ENCODE results near the gene SLC7A4.

DNA sequence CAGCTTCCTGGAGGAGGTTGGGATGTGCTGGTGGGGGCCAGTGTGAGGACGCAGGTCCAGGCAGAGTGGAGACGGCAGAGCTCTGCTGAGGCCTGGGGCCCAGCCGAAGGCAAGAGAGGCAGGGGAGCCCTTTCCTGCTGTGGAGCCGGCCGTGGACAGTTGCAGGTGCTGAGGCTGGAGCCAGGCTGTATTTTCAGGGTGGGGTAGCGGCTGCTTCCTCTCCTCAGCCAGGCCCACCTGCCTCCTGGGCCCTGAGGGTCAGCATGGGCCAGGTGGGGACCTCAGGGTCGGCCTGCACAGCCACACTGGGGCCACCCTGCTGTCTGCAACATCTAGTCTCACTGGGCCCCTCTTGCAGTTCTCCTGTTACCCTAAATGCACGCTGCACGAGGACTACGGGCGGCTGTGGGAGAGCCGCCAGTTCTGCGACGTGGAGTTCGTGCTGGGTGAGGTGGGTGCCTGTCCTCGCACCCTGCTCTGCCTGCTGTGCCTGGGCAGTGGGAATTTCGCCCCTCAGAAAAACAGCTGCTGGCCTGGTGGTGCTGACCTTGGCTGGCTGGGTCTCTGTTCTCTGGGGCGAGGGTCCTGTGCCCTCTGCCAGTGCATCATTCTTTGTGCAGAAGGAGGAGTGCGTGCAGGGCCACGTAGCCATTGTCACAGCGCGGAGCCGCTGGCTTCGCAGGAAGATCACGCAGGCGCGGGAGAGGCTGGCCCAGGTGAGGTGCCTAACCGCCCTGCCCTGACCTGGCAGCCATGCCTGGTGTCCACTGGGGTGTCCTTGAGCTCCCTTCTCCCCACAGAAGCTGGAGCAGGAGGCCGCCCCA lies 38.8 kb downstream of the SLC7A4 start:
- TF ChIP-seq POLR2A (IDR thresholded peaks at IDR 0.05): no peak
- TF ChIP-seq, protein P1, sequence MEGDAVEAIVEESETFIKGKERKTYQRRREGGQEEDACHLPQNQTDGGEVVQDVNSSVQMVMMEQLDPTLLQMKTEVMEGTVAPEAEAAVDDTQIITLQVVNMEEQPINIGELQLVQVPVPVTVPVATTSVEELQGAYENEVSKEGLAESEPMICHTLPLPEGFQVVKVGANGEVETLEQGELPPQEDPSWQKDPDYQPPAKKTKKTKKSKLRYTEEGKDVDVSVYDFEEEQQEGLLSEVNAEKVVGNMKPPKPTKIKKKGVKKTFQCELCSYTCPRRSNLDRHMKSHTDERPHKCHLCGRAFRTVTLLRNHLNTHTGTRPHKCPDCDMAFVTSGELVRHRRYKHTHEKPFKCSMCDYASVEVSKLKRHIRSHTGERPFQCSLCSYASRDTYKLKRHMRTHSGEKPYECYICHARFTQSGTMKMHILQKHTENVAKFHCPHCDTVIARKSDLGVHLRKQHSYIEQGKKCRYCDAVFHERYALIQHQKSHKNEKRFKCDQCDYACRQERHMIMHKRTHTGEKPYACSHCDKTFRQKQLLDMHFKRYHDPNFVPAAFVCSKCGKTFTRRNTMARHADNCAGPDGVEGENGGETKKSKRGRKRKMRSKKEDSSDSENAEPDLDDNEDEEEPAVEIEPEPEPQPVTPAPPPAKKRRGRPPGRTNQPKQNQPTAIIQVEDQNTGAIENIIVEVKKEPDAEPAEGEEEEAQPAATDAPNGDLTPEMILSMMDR (IDR thresholded peaks at IDR 0.05): no peak
- TF ChIP-seq EP300 (IDR thresholded peaks at IDR 0.05): no peak
- no peak for TF ChIP-seq POLR2AphosphoS5 (IDR thresholded peaks at IDR 0.05)
